HT-29 (cell line): Measurements from ENCODE around the gene ATP13A1. TPM values are rescaled to one million over a fixed set of nuclear protein-coding genes. Genes with fewer than 3 reads are reported as not detected.
"Not testable (repeated sequence)": the region's sequence is repeated elsewhere in the genome, so short reads cannot be mapped to it uniquely, and the experiment has no call there.

Experiments used
- DNase-seq: peaks from one replicate; pipeline ENCODE4 v3.0.0-alpha.2; 2015; ENCODE audit warnings: low spot score
- total RNA-seq: library from RNA; depleted of rRNA; stranded (reverse); fragments of >200 nt; shearing (Covaris generic); gene quantifications from 2 replicates; pipeline ENCODE4 v1.2.3, GENCODE V29; 2014; rRNA removed

Gene ATP13A1
- total RNA-seq: 38.8 and 42.0 TPM in 2 replicates

DNA sequence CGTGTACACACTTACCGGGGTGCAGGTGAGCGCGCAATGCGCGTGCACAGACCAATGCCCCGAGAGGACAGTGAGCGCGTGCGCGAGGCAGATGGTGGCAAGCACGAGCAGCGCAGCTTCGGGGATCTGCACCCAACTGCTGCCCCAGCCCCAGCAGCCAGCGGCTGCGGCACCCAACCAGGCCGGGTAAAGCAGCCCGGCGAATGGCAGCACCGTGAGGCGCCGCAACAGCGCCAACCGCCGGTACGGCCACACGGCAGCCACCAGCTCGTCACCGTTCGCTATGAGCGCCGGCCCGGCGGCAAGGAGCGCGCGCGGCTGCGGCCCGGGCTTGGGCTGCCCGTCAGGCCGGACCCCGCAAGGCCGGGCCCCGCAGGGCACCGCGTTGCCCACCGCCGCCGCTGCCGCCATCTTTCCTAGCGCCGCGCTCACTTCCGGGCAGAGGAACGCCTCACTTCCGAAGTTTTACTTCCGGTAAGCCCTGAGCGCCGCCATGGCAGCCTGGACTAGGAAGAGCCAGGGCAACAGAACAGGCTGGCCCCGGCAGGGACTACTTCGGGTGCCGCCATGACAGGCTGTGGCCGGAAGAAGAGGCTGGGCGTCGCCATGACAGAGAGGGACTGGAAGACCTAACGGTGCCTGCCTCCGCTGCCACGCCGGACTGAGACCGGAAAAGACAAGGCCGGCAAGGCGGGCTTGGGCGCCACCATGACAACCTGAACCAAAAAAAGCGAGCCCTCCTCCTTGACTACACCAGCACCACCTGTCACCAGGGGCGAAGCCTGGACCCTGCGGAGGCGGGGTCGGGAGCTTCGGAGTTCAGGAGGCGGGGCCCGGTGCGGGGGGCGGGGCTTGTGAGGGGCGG lies at the start of gene ATP13A1:
Gene ATP13A1, minus strand, starts transcription at position 421 of the 865 bp plus-strand sequence. Its CDS starts 10 bp downstream, at position 411.
- peak; percentile 91 for DNase-seq

GRCh38 chr19:19711934-19712828 lies 48.7 kb upstream of the ATP13A1 start:
- DNase-seq: no peak

GRCh38 chr19:19711306-19711933 lies 47.9 kb upstream of the ATP13A1 start:
- no peak for DNase-seq

GRCh38 chr19:19710506-19710905 lies 47.0 kb upstream of the ATP13A1 start:
- DNase-seq: no peak

DNA sequence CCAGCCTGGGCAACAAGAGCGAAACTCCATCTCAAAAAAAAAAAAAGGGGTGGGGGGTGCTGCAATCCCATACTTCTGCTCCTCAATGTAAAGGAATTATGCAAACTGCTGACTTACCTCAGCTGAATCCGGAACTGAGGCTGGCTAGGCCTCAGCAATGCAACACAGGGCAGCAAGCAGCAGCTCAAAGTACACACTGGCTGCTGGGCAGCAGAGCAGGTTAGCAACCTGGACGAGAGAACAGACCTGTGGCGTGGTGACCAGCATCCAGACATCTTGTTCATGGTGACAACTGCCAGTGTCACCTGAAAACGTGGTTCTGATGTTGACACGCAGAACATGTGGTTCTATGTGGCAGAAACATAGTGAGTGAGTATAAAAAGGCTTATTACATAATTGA lies 41.4 kb upstream of the ATP13A1 start:
- no peak for DNase-seq

GRCh38 chr19:19700493-19700892 lies 37.0 kb upstream of the ATP13A1 start:
- not testable (repeated sequence) for DNase-seq

DNA sequence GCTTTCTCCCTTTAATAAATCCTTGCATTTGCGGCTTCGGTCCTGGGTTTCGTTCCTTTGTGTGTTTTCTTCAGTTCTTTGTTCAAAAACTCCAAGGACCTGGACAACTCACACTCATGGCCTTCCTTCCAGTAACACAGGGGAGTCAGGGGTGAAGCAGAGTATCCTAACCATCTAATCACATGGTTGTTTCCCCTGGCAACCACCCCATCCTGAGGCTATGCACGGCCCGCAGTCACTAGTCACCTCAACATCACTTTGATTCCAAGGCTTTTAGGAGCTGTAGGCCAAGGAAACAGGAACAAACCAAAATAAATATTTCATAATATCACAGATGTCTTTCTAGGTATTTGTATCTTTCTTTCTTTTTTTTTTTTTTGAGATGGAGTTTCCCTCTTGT lies 34.1 kb upstream of the ATP13A1 start:
- no peak for DNase-seq

GRCh38 chr19:19696386-19696785 lies 32.9 kb upstream of the ATP13A1 start:
- no peak for DNase-seq

GRCh38 chr19:19691683-19692082 lies 28.2 kb upstream of the ATP13A1 start:
- DNase-seq: no peak

GRCh38 chr19:19689023-19689422 lies 25.5 kb upstream of the ATP13A1 start:
- not testable (repeated sequence) for DNase-seq

GRCh38 chr19:19687090-19687489 lies 23.6 kb upstream of the ATP13A1 start:
- DNase-seq: no peak

- no peak for DNase-seq
Observed at GRCh38 chr19:19686580-19686979, 23.1 kb upstream of the ATP13A1 start.

GRCh38 chr19:19686119-19686518 lies 22.6 kb upstream of the ATP13A1 start:
- not testable (repeated sequence) for DNase-seq

DNA sequence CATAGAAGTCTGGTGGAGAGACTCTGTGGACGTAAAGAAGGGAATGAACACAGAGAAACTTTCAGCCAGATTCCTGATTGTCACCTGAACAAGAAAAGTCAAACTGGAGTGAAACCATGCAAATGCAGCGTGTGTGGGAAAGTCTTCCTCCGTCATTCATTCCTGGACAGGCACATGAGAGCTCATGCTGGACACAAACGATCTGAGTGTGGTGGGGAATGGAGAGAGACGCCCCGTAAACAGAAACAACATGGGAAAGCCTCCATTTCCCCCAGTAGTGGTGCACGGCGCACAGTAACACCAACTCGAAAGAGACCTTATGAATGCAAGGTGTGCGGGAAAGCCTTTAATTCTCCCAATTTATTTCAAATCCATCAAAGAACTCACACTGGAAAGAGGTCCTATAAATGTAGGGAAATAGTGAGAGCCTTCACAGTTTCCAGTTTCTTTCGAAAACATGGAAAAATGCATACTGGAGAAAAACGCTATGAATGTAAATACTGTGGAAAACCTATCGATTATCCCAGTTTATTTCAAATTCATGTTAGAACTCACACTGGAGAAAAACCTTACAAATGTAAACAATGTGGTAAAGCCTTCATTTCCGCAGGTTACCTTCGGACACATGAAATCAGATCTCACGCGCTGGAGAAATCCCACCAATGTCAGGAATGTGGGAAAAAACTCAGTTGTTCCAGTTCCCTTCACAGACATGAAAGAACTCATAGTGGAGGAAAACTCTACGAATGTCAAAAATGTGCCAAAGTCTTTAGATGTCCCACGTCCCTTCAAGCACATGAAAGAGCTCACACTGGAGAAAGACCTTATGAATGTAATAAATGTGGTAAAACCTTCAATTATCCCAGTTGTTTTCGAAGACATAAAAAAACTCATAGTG lies 15.9 kb upstream of the ATP13A1 start:
- no peak for DNase-seq

GRCh38 chr19:19677579-19677978 lies 14.1 kb upstream of the ATP13A1 start:
- DNase-seq: no peak

GRCh38 chr19:19674315-19674714 lies 10.8 kb upstream of the ATP13A1 start:
- DNase-seq: no peak

DNA sequence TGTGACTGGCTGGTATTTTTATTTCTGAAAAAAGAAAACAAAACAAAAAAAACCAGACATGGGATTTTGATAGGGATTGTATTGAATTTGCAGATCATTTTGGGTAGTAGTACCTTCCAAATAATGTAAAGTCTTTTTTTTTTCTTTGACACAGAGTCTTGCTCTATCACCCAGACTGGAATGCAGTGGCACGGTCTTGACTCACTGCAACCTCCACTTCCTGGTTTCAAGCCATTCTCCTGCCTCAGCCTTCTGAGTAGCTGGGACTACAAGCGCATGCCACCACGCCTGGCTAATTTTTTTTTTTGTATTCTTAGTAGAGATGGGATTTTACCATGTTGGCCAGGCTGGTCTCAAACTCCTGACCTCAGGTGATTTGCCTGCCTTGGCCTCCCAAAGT lies 9.3 kb upstream of the ATP13A1 start:
- no peak for DNase-seq

- no peak for DNase-seq
Observed at GRCh38 chr19:19670070-19670551, 6.6 kb upstream of the ATP13A1 start.

- peak; percentile 92 for DNase-seq
Observed at GRCh38 chr19:19668230-19669012, 4.9 kb upstream of the ATP13A1 start, which contains the start of gene ZNF101. Gene ZNF101 (plus strand): TSS chr19:19668839. CDS start chr19:19668964, 125 bp downstream.
